ENCODE measurements around the gene ELL. TPM values are rescaled to one million over a fixed set of nuclear protein-coding genes. Genes with fewer than 3 reads are reported as not detected.

The ELL gene
- total RNA-seq, 6 donors from 2014 or later: 19.8 to 66.0 (median 22.4) TPM

GRCh38 chr19:18481505-18482222 lies 40.2 kb downstream of the ELL start:
- Histone ChIP-seq H3K4me1 (peaks cover 77 to 93% (median 84%) of the 10 kb centered on the region in 4 donors), H3K27me3 (no peaks in the 10 kb centered on the region)
- WGBS, 2 donors: 90 to 92% methylated on average over 12 of the region's 12 CpGs

GRCh38 chr19:18480006-18480691 lies 41.7 kb downstream of the ELL start:
- no peaks in the 10 kb centered on the region for H3K9me3 ChIP-seq
- peak overlapping the region; percentile 77 to 90 (median 89) for H3K27ac ChIP-seq
- H3K4me1 ChIP-seq: peaks cover 71 to 93% (median 79%) of the 10 kb centered on the region in 4 donors
- no peak overlapping the region for H3K4me3 ChIP-seq
- WGBS, 2 donors: 10 to 20% methylated on average over 7 to 13 of the region's 13 CpGs
- no peaks in the 10 kb centered on the region for H3K27me3 ChIP-seq
- TF ChIP-seq EP300 (IDR thresholded peaks at IDR 0.05) (peak; percentile 97 to 100 (median 98)), POLR2AphosphoS5 (IDR thresholded peaks at IDR 0.05) (peak; percentile 95 to 100), POLR2A (IDR thresholded peaks at IDR 0.05) (no peak)
- ATAC-seq (ENCODE audit: low FRiP score in 2 of 2) (peak; percentile 76 to 80), DNase-seq (peak in 1 of 2 donors; percentile 85)
- peaks cover 0 to 4% (median 0%) of the 10 kb centered on the region in 4 donors for H3K36me3 ChIP-seq

More at GRCh38 chr19:18481505-18482222, 40.2 kb downstream of the ELL start:
- peaks cover 0 to 4% (median 0%) of the 10 kb centered on the region in 4 donors for H3K36me3 ChIP-seq
- peak overlapping the region in 2 of 4 donors; percentile 89 to 90 for H3K27ac ChIP-seq
- no peak overlapping the region for H3K4me3 ChIP-seq
- H3K9me3 ChIP-seq: no peaks in the 10 kb centered on the region
- DNase-seq (no peak), ATAC-seq (ENCODE audit: low FRiP score in 2 of 2) (no peak)
- TF ChIP-seq POLR2AphosphoS5 (IDR thresholded peaks at IDR 0.05): no peak
- no peak for TF ChIP-seq EP300 (IDR thresholded peaks at IDR 0.05)
- TF ChIP-seq POLR2A (IDR thresholded peaks at IDR 0.05): no peak
- no peak for TF ChIP-seq CTCF (IDR thresholded peaks at IDR 0.05)

GRCh38 chr19:18478545-18479311 lies 43.1 kb downstream of the ELL start:
- DNase-seq: peak in 1 of 2 donors; percentile 92
- Histone ChIP-seq H3K4me3 (no peak overlapping the region), H3K4me1 (peaks cover 77 to 95% (median 79%) of the 10 kb centered on the region in 4 donors), H3K9me3 (no peaks in the 10 kb centered on the region), H3K36me3 (peaks cover 0 to 4% (median 0%) of the 10 kb centered on the region in 4 donors), H3K27ac (peak overlapping the region; percentile 77 to 90 (median 89)), H3K27me3 (no peaks in the 10 kb centered on the region)
- WGBS, 2 donors: 38 to 53% methylated on average over 6 to 17 of the region's 17 CpGs
- TF ChIP-seq POLR2A (IDR thresholded peaks at IDR 0.05) (peak in 1 of 4 donors; percentile 42), POLR2AphosphoS5 (IDR thresholded peaks at IDR 0.05) (peak; percentile 98 to 99), CTCF (IDR thresholded peaks at IDR 0.05) (no peak), EP300 (IDR thresholded peaks at IDR 0.05) (peak in 3 of 4 donors; percentile 97 to 99 (median 98))
- ATAC-seq (ENCODE audit: low FRiP score in 2 of 2): peak; percentile 79 to 89

- 64 to 89% methylated on average over 3 to 8 of the region's 8 CpGs for WGBS, 2 donors
- peaks cover 75 to 93% (median 76%) of the 10 kb centered on the region in 4 donors for H3K4me1 ChIP-seq
- no peak for ATAC-seq (ENCODE audit: low FRiP score in 2 of 2)
- peaks cover 0 to 4% (median 0%) of the 10 kb centered on the region in 4 donors for H3K36me3 ChIP-seq
- TF ChIP-seq POLR2A (IDR thresholded peaks at IDR 0.05) (no peak), EP300 (IDR thresholded peaks at IDR 0.05) (no peak), POLR2AphosphoS5 (IDR thresholded peaks at IDR 0.05) (no peak), CTCF (IDR thresholded peaks at IDR 0.05) (no peak)
- no peaks in the 10 kb centered on the region for H3K9me3 ChIP-seq
- H3K4me3 ChIP-seq: no peak overlapping the region
- peak overlapping the region; percentile 77 to 90 (median 89) for H3K27ac ChIP-seq
- H3K27me3 ChIP-seq: no peaks in the 10 kb centered on the region
- DNase-seq: no peak
Observed at GRCh38 chr19:18477974-18478373, 43.9 kb downstream of the ELL start.

Measured in upper lobe of left lung (tissue), 6 donors.